HG03558 (cell line): Measurements from ENCODE around the gene KIAA1958.

Source experiments
- ATAC-seq: cut with Tn5 transposase; IDR thresholded peaks from one replicate; pipeline ENCODE4 v1.9.1; 2021; ENCODE audit warnings: moderate number of reproducible peaks; ENCODE audit not compliant: unreplicated experiment; ENCODE audit errors: extremely low read depth

The KIAA1958 gene, protein sequence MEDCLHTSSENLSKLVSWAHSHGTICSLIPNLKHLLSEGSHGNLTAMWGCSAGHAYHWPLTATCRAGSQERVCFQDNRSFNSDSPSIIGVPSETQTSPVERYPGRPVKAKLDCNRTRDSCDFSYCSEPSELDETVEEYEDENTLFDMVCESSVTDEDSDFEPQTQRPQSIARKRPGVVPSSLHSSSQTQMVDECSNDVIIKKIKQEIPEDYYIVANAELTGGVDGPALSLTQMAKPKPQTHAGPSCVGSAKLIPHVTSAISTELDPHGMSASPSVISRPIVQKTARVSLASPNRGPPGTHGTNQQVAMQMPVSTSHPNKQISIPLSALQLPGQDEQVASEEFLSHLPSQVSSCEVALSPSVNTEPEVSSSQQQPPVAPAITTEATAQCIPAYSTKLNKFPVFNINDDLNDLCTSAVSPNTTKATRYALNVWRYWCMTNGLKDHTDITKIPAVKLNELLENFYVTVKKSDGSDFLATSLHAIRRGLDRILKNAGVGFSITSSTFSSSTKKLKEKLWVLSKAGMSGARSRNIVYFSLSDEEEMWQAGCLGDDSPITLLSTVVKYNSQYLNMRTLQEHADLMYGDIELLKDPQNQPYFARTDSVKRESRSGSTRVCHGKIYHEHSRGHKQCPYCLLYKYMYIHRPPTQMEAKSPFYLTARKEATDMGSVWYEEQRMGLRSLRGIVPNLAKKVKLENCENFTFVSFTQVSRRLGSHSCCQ

DNA sequence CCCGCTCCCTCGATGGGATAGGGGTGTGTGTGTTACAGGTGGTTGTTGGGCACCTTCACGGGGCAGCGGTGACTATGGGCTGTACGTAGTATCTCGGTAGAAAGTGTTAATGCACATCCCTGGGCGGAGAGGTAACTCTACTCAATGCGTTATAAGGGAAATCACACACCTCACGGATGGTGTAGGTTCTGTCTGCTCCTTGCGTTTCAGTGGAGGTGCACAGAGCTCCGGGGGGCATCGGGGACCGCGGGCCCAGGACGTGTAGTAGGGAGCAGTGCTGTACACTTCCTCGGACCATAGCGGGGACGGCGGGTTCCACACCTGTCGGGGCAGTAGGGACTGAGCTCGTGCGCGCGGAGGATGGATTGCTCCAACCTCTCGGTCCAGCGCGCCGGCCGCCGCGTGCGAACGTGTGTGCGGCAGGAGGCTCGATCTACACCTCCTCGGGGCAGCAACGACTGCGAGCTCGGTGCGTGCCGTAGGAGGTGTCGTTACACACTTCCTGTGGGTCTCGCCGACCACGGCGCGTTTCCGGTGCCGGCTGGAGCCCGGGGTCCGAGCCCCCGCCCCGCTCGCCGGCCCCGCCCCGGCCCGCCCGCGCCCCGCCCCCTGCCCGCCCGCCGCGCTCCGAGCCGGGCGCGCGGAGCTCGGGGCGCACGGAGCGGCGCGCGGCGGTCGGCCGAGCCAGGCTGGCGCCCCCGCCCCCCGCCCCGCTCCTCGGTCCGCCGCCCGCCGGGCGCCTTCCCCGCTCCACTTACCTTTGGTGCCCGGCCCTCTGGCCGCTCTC lies at the start of gene KIAA1958:
TSS of gene KIAA1958 (plus strand) at position 607 of the 787 bp plus-strand sequence. CDS start 87,254 bp downstream, outside the sequence.
- ATAC-seq = peak; percentile 82

DNA sequence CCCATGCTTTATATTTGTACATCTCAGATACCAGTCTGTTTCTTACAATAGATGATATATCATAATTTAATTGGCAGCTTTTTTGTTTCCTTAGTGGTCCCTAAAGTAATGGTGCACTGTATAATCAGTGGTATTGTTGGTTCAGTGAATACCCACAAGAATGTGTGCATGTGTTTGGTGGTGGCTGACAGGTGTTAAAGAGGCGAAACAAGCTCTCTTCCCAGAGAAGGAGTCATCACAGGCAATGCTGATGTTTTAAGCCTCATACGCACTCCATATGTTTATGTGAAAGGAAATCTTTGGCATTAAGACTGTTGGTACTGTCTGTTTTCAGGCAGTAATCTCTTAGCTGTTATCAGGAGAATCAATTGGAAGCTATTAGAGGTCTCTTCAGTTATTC lies 49.2 kb upstream of the KIAA1958 start:
- no peak for ATAC-seq

DNA sequence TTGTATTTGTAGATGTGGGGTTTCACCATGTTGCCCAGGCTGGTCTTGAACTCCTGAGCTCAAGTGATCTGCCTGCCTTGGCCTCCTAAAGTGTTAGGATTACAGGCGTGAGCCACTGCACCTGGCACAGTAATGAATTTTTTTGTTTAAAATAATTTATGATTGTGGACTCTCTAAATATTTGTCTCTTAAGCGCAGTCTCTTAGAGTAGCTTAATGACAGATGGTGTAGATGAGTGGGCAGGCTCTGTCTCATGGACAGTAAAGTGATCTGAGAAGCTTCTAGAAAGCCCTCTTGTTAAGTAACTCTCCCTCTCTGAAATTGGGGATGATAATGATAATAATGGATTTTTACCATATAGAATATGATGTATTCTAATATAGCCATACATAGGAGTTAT lies 47.5 kb upstream of the KIAA1958 start:
- no peak for ATAC-seq

DNA sequence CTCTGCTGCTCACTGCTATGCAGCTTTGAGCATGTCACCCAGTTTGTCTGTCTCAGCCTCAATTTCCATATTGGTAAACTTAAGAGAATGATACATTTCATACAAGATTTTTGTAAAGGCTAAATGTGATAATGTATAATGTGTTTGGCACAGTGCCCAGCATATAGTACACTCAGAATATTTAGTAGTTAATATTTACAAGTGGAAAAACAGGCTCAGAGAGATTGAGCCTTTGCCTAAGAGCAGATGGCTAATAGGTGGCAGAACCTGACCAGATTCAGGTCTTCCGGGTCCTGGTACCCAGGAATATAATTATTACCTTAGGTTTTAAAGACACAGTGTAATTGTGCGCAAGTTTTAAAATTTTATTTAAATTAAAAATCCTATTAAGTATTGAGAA lies 46.8 kb upstream of the KIAA1958 start:
- no peak for ATAC-seq

DNA sequence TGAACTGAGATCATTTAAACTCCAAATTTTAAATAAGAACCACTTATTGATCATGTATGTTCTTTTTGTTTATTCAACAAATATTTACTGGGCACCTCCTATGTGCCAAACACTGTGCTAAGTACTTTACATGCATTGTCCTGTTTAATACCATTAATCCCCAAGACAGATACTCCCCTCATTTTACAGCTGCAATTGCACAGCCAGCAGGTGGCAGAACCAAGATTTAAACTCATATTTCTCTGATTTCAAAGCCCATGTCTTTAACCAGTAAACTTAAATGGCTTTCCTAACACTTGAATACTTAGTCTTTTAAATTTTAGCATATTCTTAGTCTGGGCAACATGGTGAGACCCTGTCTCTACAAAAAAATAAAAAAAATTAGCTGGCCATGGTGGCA lies 43.4 kb upstream of the KIAA1958 start:
- ATAC-seq = no peak

DNA sequence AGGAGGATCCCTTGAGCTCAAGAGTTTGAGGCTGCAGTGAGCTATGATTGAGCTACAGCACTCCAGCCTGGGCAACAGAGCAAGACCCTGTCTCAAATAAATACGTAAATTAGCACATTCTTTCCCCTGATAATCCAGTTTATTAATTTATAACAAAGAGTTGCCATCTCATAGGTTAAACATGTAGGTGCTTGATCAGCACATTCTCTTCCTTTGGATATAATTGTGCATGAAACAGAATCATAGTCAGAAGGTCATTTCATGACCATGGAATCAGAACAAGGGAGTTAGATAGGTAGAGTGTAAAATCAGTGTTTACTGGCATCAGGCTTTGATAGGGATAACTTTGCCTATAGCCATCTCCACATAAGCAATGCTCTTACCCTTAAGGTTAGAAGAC lies 43.0 kb upstream of the KIAA1958 start:
- ATAC-seq = no peak

DNA sequence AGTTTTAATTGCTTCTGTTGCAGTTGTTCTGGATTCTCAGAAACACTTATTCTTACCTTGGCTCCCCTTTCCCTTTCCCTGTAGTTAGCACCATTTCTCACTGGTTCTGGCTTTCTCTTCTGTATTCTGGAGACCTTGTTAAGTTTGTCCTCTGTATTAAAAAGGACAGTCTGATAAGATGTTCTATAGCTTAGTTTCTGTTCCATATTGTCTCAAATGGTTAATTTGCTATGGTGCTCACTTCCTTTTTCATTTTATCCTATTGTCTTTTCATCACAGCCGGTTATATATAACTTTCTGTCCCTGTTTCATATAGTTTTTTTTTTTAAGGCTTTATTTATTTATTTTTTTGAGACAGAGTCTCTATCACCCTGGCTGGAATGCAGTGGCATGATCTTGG lies 41.4 kb upstream of the KIAA1958 start:
- no peak for ATAC-seq

DNA sequence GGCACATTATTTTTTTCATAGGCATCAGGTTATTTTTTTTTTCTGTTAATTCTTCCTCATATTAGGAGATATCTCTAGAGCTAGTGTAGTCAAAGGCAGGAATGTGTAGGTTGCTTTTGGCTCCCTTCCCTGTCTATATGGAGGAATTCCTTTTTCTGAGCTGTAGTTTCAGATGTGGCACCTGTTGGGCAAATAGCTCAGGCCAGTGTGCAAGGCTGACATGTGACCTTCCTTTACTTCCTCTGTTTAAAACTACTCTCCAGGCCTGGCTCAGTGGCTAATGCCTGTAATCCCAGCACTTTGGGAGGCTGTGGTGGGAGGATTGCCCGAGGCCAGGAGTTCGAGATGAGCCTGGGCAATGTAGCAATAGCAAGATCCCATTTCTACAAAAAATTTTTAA lies 40.5 kb upstream of the KIAA1958 start:
- ATAC-seq = no peak

DNA sequence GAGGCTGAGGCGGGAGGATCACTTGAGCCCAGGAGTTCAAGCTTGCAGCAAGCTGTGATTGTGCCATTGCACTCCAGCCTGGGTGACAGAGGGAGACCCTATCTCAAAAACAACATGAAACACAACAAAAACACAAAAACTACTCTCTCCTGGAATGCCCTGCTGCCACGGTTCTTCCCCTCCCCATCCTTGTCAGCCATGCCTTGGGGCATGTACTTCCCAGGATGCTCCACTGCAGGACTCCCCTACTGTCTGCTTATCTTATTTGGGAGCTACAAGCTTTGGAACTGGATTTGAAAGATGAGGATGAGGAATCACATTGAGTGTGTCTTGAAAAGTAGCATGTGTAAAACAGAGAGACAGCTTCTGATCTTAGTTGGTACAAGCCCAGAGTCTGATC lies 40.1 kb upstream of the KIAA1958 start:
- no peak for ATAC-seq

DNA sequence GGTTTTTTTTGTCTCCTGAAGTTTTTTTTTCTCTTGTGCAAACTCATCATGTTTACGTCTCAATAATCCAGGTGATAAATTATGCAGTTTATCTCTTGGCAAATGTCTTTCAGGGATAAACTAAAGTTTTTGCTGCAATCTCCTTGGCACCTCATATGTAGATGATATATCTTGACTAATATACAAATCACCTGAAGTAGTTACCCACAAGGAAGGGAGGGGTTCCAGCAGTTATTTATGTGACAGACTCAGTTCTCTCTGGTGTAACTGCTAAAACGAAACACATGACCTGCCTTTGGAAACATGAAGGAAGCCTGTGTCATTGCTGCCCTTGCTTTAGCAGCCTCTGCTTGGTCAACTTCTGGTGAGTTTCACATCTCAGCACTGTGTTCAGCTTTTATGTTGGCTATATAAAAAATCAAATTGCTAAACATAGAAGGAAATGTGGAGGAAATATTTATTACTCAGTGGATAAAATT lies 39.3 kb upstream of the KIAA1958 start:
- no peak for ATAC-seq

DNA sequence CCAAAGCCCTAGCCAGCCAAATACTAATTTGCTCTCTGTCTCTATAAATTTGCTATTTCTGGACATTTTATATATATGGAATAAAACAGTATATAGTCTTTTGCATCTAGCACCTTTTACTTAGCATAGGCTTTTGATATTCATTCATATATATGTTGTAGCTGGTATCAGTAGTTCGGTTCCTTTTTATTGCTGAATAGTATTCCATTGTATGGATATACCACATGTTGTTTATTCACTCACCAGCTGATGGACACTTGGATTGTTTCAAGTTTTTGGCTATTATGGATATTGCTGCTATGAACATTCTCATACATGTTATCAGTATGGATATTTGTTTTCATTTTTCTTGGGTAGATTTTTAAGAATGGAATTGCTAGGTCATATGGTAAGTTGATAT lies 23.8 kb upstream of the KIAA1958 start:
- ATAC-seq = no peak

DNA sequence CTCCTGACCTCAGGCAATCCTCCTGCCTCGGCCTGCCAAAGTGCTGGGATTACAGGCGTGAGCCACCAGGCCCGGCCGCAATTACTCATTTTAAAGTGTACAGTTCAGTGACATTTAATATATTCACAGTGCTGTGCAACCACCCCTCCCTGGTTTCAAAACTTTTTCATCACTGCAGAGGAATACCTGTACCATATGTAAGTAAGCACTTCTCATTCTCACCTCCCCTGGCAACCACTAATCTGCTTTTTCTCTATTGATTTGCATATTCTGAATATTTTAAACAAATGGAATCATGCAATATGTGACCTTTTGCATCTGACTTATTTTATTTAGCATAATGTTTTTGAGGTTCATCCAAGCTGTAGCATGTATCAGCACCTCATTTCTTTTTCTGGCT lies 21.3 kb upstream of the KIAA1958 start:
- ATAC-seq = no peak

DNA sequence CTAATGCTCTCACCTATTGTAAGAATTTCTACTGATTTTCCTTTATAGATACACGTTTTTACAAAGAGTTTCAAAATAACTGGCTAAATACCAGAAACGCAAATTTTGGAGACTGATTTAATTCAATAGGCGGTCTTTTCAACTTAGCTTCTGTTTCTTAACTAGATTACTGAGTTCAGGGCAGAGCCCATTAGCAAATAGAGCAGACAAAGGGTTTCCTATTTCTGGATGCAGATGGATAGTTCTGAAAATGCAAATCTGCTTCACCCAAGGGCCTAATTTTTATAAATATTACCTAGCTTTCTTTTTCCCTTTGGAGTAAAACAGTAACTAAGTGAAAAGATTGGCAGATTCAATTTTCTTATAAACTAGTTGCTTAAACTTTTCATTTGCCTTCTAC lies 13.6 kb upstream of the KIAA1958 start:
- ATAC-seq = no peak

DNA sequence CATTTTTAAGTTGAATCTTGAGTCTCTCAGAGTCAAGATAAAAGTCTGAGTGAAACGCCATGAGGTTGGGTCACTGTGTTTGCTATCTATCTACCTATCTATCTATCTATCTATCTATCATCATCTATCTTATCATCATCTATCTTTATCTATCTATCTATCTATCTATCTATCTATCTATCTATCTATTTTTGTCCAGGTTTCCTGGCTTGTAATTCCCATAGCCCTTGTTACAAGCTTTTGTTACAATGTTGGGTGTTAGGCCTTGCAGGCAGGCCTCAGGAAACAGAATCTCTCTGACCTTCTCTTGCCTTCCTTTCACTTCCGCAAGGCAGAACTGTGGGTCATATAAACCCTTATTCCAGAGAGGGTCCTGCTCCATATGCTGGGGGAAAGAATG lies 12.6 kb upstream of the KIAA1958 start:
- ATAC-seq = no peak

DNA sequence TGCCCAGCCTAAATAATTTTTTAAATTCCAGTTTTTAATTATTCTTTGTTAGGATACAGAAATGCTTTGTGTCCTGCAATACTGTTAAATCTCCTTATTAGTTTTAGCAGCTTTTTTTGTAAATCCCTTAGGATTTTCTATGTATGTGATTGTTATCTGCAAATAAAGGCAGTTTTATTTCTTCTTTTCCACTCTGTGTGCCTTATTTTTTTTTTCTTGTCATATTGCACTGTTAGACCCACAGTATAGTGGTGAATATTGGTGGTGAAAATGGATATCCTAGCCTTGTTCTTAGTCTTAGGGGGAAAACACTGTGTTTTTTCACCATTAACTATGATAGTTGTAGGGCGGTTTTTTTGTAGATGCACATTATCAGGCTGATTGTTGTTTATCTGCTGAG lies 11.3 kb upstream of the KIAA1958 start:
- ATAC-seq = no peak

DNA sequence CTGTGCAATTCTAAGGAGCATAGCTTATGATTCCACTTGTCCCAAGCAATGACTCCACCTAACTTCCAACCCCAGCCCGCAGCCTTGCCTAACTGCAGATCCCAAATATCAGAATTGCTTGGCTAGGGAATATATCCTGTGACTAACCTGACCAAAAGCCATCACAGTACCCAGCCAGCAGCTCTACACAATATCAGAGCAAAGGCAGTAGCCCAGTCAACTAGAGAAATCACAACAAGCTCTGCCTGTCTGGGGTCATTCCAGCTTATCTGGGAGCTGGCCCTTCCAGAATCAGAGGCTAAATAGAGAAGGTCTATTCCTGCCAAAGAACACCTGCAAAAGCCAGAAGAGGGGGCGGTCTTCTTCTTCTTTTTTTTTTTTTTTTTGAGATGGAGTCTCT lies 9.3 kb upstream of the KIAA1958 start:
- no peak for ATAC-seq

DNA sequence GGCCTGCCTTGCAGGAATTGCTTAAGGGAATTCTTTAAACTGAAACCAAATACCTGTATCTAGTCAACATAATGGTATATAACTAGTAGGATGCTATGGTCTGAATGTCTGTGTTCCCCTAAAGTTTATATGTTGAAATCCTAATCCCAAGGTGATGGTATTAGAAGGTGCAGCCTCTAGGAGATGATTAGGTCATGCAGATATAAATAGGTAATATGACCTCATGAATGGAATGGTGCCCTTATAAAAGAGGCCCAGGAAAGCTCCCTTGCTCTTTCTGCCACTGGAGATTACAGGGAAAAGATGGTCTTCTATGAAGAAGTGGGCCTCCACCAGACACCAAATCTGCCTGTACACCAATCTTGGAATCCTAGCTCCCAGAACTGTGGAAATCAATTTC lies 7.4 kb upstream of the KIAA1958 start:
- ATAC-seq = no peak

DNA sequence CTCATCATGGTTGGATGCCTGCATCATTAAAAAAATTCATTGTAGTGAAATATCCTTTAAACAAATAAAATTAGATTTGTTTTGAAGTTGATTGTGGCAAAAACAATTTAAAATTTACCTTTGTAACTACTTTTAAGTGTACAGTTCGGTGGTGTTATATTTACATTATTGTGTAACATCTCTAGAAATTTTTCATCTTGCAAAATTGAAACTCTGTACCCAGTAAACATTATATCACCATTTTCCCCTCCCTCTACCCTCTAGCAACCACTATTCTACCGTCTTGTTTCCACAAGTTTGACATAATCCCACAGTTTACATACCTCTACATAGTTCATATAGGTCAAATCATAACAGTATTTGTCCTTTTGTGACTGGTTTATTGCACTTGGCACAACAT lies 2.0 kb upstream of the KIAA1958 start:
- no peak for ATAC-seq

DNA sequence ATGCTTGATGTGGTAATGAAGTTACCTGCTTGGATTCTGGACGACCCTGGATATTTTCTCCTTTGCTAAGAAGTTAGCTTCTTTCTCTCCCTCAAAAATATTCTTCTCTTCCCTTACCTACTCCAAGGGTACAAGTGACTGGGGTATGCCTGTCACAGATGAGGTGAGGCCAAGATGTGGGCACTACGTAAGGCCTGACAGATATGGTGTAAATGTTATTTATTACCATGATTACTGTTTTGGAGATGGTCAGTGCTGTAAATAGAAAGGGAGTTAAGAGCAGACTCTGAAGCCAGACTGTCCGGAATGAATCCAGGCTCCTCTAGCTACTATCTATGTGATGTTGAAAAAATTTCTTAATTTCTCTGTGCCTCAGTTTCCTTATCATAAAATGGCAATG lies 1.1 kb upstream of the KIAA1958 start:
- no peak for ATAC-seq

DNA sequence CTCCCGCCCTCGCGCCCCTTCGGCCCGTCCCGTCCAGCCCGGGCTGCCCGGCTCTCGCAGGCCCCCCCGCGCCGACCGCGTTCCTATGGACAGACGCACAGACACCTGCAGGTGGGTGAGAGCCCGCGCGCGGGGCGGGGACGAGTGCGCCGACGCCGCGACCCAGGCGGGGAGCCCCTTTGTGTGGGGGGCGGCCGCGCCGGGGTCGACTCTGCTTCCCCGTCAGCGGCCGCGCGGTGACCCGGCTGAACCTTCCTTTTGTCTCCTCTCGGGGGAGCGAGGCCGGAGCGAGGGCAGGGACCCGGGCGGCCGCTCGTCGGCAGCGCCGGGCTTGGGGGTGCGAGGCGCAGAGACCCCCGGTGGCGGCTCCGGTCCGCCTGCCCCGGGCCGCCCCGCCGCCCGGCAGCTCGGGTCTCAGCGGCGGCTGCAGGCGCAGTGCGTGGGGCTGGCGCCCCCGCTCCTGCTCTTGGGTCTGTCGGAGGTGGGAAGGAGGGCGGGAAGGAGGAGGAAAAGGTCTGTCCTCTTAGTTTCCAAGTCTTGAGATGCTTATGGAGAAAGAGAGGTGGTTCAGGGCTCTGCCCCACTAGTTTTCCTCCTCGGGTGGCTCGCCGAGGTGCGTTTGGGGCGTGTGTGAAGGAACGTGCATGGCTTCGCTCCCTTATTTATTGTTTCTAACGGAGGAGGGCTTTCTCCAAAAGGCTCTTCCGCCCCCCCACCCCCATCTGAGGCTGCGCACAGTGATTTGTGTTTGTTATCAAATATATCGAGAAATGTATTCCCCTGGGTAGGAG lies 576 bp downstream of the KIAA1958 start:
- ATAC-seq = peak; percentile 27
